B cell (primary cell): ENCODE results near the gene CD86. TPM values are rescaled to one million over a fixed set of nuclear protein-coding genes. Genes with fewer than 3 reads are reported as not detected.
"Not testable (repeated sequence)": the region's sequence is repeated elsewhere in the genome, so short reads cannot be mapped to it uniquely, and the experiment has no call there.

Experiments used
- ATAC-seq: fragments of 200-7000 bp; cut with Tn5 transposase; one replicate; pipeline ENCODE4 v1.10.0; 2021; ENCODE audit warnings: low read depth, mild to moderate bottlenecking, moderate number of reproducible peaks, moderate library complexity
- CTCF ChIA-PET: fragments of 350-600 bp; sonication (Branson Sonifier 250); formaldehyde crosslinking; loops from one replicate; lab custom pipeline; 2021; ENCODE audit warnings: antibody characterized with exemption, inconsistent platforms; lab: Charles Lee
- POLR2A ChIA-PET: fragments of 350-600 bp; sonication (Branson Sonifier 250); formaldehyde crosslinking; loops from one replicate; lab custom pipeline; 2021; ENCODE audit warnings: antibody characterized with exemption; lab: Charles Lee
- DNase-seq: peaks from one replicate; pipeline ENCODE4 v3.0.0; 2013
- H2AFZ ChIP-seq: 2 replicates; pipeline ENCODE4 v1.6.1; 2012; ENCODE audit warnings: mild to moderate bottlenecking, low read depth, low read length; ENCODE audit not compliant: insufficient read depth, poor library complexity, severe bottlenecking
- H3K27ac ChIP-seq, 2 donors: 1 replicate in 1 of 2; 2 replicates in 1 of 2; pipeline ENCODE4 v1.5.1; 2012 to 2013; ENCODE audit warnings: low read length in 2 of 2, mild to moderate bottlenecking in 2 of 2, moderate library complexity in 1 of 2
- H3K27me3 ChIP-seq, 4 experiments: fragments of 200-600 bp in 1 of 4; sonication (generic) in 1 of 4; replicated peaks in 1 of 4; 1 replicate in 2 of 4; 2 replicates in 2 of 4; pipeline versions ENCODE4 v1.6.1 to v1.7.0; 2013 to 2016; ENCODE audit warnings: low read length in 3 of 4, mild to moderate bottlenecking in 2 of 4, mixed read lengths in 1 of 4, moderate library complexity in 1 of 4; ENCODE audit not compliant: insufficient read depth in 4 of 4, control insufficient read depth in 3 of 4; ENCODE audit errors: control extremely low read depth in 1 of 4
- H3K36me3 ChIP-seq, 2 experiments: replicated peaks in 1 of 2; 1 replicate in 1 of 2; 2 replicates in 1 of 2; pipeline versions ENCODE4 v1.6.1 to v1.7.1; 2013; ENCODE audit warnings: low read length in 1 of 2; ENCODE audit not compliant: insufficient read depth in 2 of 2, control insufficient read depth in 1 of 2; ENCODE audit errors: control extremely low read depth in 1 of 2, extremely low read depth in 1 of 2
- H3K4me1 ChIP-seq, 2 donors: fragments of 200-600 bp in 1 of 2; sonication (generic) in 1 of 2; 1 replicate in 1 of 2; 2 replicates in 1 of 2; pipeline versions ENCODE4 v1.5.1 to v1.6.1; 2013 to 2017; ENCODE audit warnings: low read length in 2 of 2; ENCODE audit not compliant: control insufficient read depth in 2 of 2, insufficient read depth in 2 of 2
- H3K4me2 ChIP-seq: replicated peaks from 2 replicates; pipeline ENCODE3; 2012; ENCODE audit warnings: mild to moderate bottlenecking, low read depth, low read length; ENCODE audit not compliant: poor library complexity, severe bottlenecking
- H3K4me3 ChIP-seq, 5 experiments: fragments of 200-600 bp in 1 of 5; sonication (generic) in 1 of 5; 1 replicate in 3 of 5; 2 replicates in 2 of 5; pipeline versions ENCODE4 v1.5.1 to v1.7.0; 2011 to 2016; ENCODE audit warnings: low read length in 4 of 5, mild to moderate bottlenecking in 4 of 5, low read depth in 2 of 5, control low read depth in 1 of 5, moderate library complexity in 1 of 5; ENCODE audit not compliant: insufficient read depth in 1 of 5; ENCODE audit errors: control extremely low read depth in 1 of 5, extremely low read depth in 1 of 5
- H3K79me2 ChIP-seq: fragments of 200-600 bp; sonication (generic); one replicate; pipeline ENCODE4 v1.6.0; 2016; ENCODE audit warnings: low read length; ENCODE audit not compliant: control insufficient read depth, insufficient read depth
- H3K9ac ChIP-seq: fragments of 200-600 bp; sonication (generic); 2 replicates; pipeline ENCODE4 v1.6.1; 2017; ENCODE audit warnings: mild to moderate bottlenecking, low read length, moderate library complexity
- H3K9me3 ChIP-seq, 3 donors: one replicate each; pipeline versions ENCODE4 v1.6.1 to v1.7.1; 2013; ENCODE audit warnings: low read length in 2 of 3; ENCODE audit not compliant: control insufficient read depth in 2 of 3, insufficient read depth in 1 of 3; ENCODE audit errors: control extremely low read depth in 1 of 3
- H4K20me1 ChIP-seq: 2 replicates; pipeline ENCODE4 v1.6.0; 2012; ENCODE audit warnings: mild to moderate bottlenecking, low read length; ENCODE audit not compliant: insufficient read depth, control insufficient read depth, poor library complexity, severe bottlenecking
- H3K27ac Mint-ChIP-seq: one replicate; pipeline ENCODE4 v1.8.0; 2021; ENCODE audit warnings: mixed read lengths
- H3K27me3 Mint-ChIP-seq: one replicate; pipeline ENCODE4 v1.8.0; 2021; ENCODE audit warnings: mixed read lengths
- H3K4me1 Mint-ChIP-seq: one replicate; pipeline ENCODE4 v1.8.0; 2021; ENCODE audit warnings: mixed read lengths
- H3K4me3 Mint-ChIP-seq: one replicate; pipeline ENCODE4 v1.8.0; 2021; ENCODE audit warnings: mixed read lengths
- H3K9me3 Mint-ChIP-seq: one replicate; pipeline ENCODE4 v1.8.0; 2022; ENCODE audit warnings: mixed read lengths; ENCODE audit not compliant: insufficient read depth
- EZH2 ChIP-seq: IDR thresholded peaks from 2 replicates; pipeline ENCODE4 v1.6.1; 2012; ENCODE audit warnings: borderline replicate concordance, low read depth, mild to moderate bottlenecking, moderate library complexity, low read length; ENCODE audit not compliant: insufficient read depth, poor library complexity, severe bottlenecking
- WGBS: methylation state at CpG from one replicate; pipeline ENCODE4 v1.1.5; 2013; ENCODE audit warnings: missing lambda C conversion rate; ENCODE audit not compliant: insufficient coverage; 5-methylcytosine and 5-hydroxymethylcytosine counted together
- intact Hi-C: fragments of 100-400 bp; cut with micrococcal nuclease; formaldehyde crosslinking; loops from one replicate; pipeline ENCODE4 v1.10.0; 2022
- polyA plus RNA-seq: library from polyadenylated mRNA; depleted of rRNA; stranded (reverse); fragments of >200 nt; gene quantifications from 2 replicates; pipeline ENCODE4 v1.2.3, GENCODE V29; 2012
- total RNA-seq, 2 donors: library from RNA; stranded (reverse); fragments of 120-200 nt in 1 of 2; gene quantifications; 1 replicate in 1 of 2; 2 replicates in 1 of 2; pipeline versions ENCODE4 v1.2.3 to v1.2.4, GENCODE V29; 2013 to 2022
- TF ChIP-seq, protein P1 (sequence below): fragments of 200-600 bp; IDR thresholded peaks from one replicate; pipeline ENCODE4 v1.8.0; 2022; ENCODE audit warnings: antibody characterized with exemption, mild to moderate bottlenecking

CD86 gene
- total and polyA plus RNA-seq, 2 donors (not counting 1 experiment from before 2014, with no cell fraction given), result 31.5 to 38.2 TPM

- no peaks in the 10 kb centered on the region for H3K27me3 Mint-ChIP-seq
- Histone ChIP-seq H3K4me1 (peaks cover 3 to 7% of the 10 kb centered on the region in 2 donors), H3K4me2 (no peak overlapping the region), H3K79me2 (no peaks in the 10 kb centered on the region), H3K9ac (no peak overlapping the region), H3K9me3 (peaks cover 0 to 17% (median 15%) of the 10 kb centered on the region in 3 donors), H3K4me3 (no peak overlapping the region), H3K36me3 (no peaks in the 10 kb centered on the region), H2AFZ (no peak overlapping the region), H3K27ac (no peak overlapping the region), H3K27me3 (no peaks in the 10 kb centered on the region), H4K20me1 (no peaks in the 10 kb centered on the region)
- peaks cover 7% of the 10 kb centered on the region for H3K9me3 Mint-ChIP-seq
- ATAC-seq, result no peak
- H3K27ac Mint-ChIP-seq, result no peak overlapping the region
- TF ChIP-seq EZH2, result no peak
- DNase-seq, result no peak
- no peak overlapping the region for H3K4me3 Mint-ChIP-seq
- peaks cover 23% of the 10 kb centered on the region for H3K4me1 Mint-ChIP-seq
- ChIA-PET CTCF (interaction anchor here (0.6 kb wide), 2 partner anchors 44 to 70 kb away, joined by 3 to 4 read pairs; no protein-coding TSS in a partner anchor), POLR2A (no interaction called here)
- 100% methylated on average over 1 of the region's 1 CpG for WGBS
- intact Hi-C loops, result no loop called here
These were observed 22.6 kb upstream of the CD86 start for GRCh38 chr3:122032531-122032930.

- no peak overlapping the region for H3K4me2 ChIP-seq
- no peak overlapping the region for H3K27ac Mint-ChIP-seq
- H3K4me3 ChIP-seq, result no peak overlapping the region
- no peaks in the 10 kb centered on the region for H3K27me3 ChIP-seq
- H3K9me3 Mint-ChIP-seq, result peaks cover 8% of the 10 kb centered on the region
- no peak overlapping the region for H3K4me3 Mint-ChIP-seq
- peaks cover 3 to 7% of the 10 kb centered on the region in 2 donors for H3K4me1 ChIP-seq
- TF ChIP-seq, protein P1, sequence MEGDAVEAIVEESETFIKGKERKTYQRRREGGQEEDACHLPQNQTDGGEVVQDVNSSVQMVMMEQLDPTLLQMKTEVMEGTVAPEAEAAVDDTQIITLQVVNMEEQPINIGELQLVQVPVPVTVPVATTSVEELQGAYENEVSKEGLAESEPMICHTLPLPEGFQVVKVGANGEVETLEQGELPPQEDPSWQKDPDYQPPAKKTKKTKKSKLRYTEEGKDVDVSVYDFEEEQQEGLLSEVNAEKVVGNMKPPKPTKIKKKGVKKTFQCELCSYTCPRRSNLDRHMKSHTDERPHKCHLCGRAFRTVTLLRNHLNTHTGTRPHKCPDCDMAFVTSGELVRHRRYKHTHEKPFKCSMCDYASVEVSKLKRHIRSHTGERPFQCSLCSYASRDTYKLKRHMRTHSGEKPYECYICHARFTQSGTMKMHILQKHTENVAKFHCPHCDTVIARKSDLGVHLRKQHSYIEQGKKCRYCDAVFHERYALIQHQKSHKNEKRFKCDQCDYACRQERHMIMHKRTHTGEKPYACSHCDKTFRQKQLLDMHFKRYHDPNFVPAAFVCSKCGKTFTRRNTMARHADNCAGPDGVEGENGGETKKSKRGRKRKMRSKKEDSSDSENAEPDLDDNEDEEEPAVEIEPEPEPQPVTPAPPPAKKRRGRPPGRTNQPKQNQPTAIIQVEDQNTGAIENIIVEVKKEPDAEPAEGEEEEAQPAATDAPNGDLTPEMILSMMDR, result no peak
- TF ChIP-seq EZH2, result no peak
- no peaks in the 10 kb centered on the region for H3K27me3 Mint-ChIP-seq
- CTCF ChIA-PET, result interaction anchor here (0.6 kb wide), 1 partner anchor 69 kb away, joined by 4 read pairs; no protein-coding TSS in a partner anchor
- ATAC-seq, result no peak
- no peak overlapping the region for H2AFZ ChIP-seq
- H3K9me3 ChIP-seq, result peaks cover 0 to 20% (median 18%) of the 10 kb centered on the region in 3 donors
- H3K27ac ChIP-seq, result no peak overlapping the region
- no peak overlapping the region for H3K9ac ChIP-seq
- POLR2A ChIA-PET, result no interaction called here
- H3K36me3 ChIP-seq, result no peaks in the 10 kb centered on the region
- no peaks in the 10 kb centered on the region for H4K20me1 ChIP-seq
- H3K4me1 Mint-ChIP-seq, result peaks cover 23% of the 10 kb centered on the region
- DNase-seq, result no peak
- no peaks in the 10 kb centered on the region for H3K79me2 ChIP-seq
- WGBS, result no CpG with 5 or more reads among the region's 1 CpG
- intact Hi-C loops, result no loop called here
These were observed 22.1 kb upstream of the CD86 start for GRCh38 chr3:122033023-122033422.

- H3K9me3 Mint-ChIP-seq, DNase-seq, H3K27ac ChIP-seq, H3K9ac ChIP-seq, H3K36me3 ChIP-seq, H3K27me3 Mint-ChIP-seq, H3K79me2 ChIP-seq, H3K9me3 ChIP-seq, intact Hi-C loops, POLR2A ChIA-PET, ATAC-seq, H3K4me3 ChIP-seq, H3K4me3 Mint-ChIP-seq, H3K27ac Mint-ChIP-seq, H3K4me1 Mint-ChIP-seq, H3K27me3 ChIP-seq, H3K4me1 ChIP-seq, H3K4me2 ChIP-seq, H4K20me1 ChIP-seq, H2AFZ ChIP-seq, CTCF ChIA-PET: not testable (repeated sequence)
- no CpG with 5 or more reads among the region's 16 CpGs for WGBS
These were observed 7.9 kb upstream of the CD86 start for GRCh38 chr3:122047296-122047695.
